GM18498 (cell line): ENCODE results near the gene ZNF821.
"Not testable (repeated sequence)": the region's sequence is repeated elsewhere in the genome, so short reads cannot be mapped to it uniquely, and the experiment has no call there.

ENCODE experiments used
- ATAC-seq: cut with Tn5 transposase; IDR thresholded peaks from one replicate; pipeline ENCODE4 v1.9.1; 2021; ENCODE audit warnings: mild to moderate bottlenecking, moderate library complexity; ENCODE audit not compliant: unreplicated experiment

Gene ZNF821, protein sequence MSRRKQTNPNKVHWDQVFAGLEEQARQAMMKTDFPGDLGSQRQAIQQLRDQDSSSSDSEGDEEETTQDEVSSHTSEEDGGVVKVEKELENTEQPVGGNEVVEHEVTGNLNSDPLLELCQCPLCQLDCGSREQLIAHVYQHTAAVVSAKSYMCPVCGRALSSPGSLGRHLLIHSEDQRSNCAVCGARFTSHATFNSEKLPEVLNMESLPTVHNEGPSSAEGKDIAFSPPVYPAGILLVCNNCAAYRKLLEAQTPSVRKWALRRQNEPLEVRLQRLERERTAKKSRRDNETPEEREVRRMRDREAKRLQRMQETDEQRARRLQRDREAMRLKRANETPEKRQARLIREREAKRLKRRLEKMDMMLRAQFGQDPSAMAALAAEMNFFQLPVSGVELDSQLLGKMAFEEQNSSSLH

DNA sequence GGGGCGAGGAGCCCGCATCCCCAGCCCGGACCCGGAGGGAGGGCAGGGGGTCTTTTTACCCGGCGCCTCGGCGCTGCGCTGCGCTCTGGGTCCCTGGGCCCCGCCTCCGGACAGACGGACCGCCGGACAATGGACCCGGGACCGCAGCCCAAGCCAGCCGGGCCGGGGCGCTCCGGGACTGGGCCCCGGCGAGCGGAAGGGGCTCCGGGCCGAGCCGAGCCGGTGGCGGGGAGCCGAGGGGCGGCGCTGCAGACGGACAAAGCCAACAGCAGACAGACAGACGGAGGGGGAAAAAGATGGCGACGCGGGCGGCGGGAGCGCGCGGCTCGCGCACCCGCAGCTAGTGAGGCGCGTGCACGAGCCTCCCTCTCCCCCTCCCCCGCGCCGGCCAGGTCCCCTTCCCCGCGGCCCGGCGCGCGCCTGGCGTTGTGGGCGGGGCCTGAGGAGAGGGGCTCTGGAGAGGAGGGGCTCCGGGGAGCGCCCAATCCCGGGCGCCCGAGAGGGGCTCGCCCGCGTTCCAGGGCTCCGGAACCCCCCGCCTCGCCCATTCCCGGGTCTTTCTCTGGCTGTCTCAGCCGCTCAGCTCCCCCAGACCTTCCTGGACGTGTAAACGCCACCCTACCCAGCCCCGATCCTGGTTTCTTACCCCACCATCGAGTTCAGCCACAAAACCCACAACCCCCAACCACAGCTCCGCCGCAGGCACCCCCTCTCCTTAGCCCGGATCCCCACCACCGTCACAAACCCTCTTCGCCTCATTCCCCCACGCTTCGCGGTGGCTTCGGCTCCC is at the start of gene ZNF821:
Gene ZNF821, minus strand, starts transcription at position 334 of the 790 bp plus-strand sequence. CDS start 4,236 bp downstream, outside the sequence.
- peak; percentile 60 for ATAC-seq

DNA sequence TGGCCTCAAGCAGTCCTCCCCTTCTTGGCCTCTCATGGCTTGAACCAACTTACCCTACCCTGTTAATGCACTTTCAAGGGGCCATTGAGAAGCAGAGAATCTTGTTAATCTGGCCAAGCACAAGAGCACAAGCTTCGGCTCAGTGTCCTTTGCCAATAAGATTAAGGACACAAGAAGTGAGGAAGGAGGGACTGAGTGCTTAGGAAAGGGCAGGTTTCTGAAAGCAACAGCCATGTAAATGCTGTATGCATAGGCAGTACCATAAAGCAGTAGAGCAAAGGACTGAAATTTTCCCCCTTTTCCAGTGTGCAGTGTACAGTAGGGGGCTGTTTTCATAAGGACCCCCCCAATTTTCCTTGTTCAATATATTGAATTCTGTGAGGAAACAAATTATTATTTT is 49.0 kb upstream of the ZNF821 start:
- no peak for ATAC-seq

DNA sequence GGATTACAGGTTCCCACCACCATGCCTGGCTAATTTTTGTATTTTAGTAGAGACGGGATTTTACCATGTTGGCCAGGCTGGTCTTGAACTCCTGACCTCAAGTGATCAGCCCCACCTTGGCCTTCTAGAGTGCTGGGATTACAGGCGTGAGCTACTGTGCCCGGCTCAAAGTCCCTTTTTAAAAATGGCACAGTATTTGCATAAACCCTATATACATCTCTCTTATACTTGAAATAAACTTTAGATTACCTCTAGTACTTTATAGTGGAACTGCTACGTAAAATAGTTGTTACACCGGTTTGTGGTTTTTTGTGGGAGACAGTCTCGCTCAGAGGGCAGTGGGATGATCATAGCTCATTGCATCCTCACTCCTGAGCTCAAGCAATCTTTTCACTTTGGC is 47.6 kb upstream of the ZNF821 start:
- ATAC-seq, result no peak

DNA sequence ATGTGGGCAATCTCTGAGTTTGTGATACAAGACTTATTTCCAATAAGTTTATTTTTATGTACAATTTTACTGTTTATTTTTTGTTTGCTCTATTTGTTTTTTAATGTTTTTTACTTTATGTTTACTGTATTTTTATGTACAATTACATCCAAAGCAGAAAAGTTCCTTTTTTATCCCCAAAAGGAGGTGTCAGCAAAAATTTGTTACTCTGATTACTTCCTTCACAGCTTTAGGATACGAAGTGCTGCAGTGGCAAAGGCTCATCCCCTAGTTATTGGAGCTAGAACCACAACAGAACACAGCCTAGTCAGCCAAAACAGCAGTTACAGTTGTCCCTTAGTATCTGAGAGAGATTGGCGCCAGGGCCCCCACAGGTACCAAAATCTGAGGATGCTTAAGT is 47.0 kb upstream of the ZNF821 start:
- no peak for ATAC-seq

DNA sequence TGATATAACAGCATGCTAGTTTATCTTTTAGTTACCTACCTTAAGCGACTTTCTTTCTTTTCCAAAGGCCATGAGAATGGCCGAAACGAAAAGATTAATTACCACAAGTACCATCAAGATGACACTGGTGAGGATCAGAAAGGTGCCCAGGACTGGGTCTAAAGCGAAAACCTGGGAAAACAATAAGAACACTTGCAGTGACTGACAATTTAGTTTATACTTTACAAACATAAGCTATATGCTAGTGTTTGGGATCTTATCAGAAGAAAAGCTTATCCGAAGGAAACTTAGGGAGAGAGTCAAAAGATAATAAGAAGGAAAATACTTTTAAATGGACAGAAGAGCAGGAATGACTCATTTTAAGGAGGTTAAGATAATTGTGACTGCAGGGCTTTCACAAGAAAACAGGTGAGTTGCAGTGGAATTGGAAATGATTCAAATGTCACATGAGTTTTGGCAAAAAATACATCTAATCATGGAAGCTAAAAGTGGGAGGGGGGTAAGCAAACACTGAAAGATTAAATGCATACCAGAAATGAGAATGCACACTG is 46.1 kb upstream of the ZNF821 start:
- ATAC-seq, result no peak

DNA sequence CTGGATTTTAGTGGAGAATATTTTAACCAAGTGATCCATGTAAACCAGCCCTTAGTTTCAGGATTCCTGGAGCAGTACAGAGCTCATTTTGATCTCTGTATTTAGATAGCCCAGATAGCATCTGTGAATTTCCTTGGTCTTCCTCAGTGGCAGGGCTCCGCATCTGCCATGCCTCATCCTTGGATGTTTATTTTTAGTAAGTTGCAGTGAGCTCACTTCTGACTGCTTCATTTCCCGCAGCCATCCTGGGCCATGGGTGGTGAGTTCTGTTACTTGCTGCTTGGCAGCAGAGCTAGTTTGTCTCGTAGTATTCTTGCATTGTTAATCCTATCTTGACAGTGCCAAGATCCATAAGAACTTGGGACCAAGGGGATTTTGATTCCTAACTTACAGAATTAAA is 45.1 kb upstream of the ZNF821 start:
- ATAC-seq, result no peak

DNA sequence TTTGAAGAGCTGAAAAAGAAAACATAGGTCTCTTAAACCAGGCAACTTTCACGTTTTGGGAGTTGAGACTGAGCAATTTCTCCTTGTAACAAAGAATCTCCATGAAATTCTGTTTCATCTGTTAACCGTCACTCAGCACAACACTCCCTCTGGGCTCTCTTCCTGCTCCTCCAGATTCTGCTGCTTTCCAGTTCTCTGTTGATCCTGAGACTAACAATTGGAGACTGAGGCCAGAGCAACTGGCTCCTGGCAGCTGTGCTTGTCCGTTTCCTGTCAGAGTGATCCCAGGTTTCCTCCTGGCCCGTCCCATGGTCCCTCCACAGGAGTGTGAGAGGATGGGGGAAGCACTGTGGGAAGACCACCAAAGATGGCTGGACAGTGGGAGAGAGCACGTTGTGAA is 43.8 kb upstream of the ZNF821 start:
- no peak for ATAC-seq

DNA sequence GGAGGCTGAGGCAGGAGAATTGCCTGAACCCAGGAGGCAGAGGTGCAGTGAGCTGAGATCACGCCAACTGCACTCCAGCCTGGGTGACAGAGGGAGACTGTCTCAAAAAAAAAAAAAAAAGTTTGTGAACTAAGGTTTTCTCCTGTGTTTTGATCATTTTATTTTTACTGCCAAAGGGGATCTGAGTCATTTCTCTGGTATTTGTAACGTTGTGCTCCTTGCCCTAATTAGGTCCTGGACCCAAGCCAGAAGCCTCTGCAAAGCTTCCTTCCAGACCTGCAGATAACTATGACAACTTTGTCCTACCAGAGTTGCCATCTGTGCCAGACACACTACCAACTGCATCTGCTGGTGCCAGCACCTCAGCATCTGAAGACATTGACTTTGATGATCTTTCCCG is 43.4 kb upstream of the ZNF821 start:
- no peak for ATAC-seq

DNA sequence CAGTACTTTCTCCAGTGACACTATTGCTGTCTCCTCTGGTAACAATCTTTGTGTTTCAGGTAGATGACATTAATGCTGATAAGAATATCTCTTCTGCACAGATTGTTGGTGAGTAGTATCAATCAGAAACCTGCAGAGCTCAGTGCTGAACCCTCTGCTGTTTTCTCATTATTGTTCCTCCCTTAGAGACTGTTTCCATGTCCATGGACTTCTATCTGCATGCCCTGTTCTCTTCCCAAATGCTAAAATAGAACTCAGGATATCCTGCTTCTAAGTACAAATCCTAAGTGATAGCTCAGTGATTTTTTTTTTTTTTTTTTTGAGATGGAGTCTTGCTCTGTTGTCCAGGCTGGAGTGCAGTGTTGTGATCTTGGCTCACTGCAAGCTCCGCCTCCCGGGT is 40.7 kb upstream of the ZNF821 start:
- ATAC-seq, result no peak

DNA sequence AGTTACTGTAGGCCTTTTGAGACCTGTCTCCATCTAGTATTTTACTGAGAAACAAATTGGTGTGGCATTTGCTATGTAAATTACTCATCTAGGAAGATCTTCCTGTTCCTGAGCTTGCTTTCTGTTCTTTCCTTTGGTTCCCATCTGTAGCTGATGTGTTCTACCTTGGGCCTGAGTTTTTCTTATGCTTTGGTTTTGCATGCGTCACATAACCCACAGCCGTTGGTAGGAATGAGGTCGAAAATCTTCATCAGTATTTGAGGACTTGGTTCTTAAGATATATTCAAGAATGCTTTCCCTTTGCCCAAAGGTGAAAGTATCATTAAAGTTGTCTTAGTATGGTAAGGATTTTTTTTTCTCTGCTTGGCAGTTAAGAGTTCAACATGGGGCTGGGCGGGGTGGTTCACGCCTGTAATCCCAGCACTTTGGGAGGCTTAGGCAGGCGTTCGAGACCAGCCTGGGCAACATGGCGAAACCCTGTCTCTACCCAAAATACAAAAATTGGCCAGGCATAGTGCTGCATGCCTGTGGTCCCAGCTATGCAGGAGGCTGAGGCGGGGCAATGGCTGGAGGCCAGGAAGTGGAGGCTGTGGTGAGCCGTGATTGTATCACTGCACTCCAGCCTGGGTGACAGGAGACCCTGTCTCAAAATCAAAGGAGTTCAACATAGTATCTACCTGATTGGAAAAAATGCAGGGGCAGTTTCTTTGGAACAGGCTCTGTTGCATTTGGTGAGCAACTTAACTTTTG is 40.1 kb upstream of the ZNF821 start:
- no peak for ATAC-seq

DNA sequence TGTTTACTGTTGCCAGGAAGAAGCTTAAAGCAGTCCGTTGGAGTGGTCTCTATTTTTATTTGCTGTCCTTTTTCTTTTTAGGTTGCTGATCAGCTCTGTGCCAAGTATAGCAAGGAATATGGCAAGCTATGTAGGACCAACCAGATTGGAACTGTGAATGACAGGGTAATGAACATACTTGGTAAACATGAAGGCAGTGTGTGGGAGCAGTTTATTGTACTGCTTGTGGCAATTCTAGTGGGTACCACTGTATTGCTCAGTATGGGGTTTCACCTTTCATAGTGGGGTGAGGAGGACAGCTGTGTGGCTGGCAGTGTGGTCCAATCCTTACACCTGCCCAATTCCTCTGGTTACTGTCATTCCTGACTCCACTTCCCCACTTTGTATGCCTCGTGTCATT is 36.7 kb upstream of the ZNF821 start:
- no peak for ATAC-seq

DNA sequence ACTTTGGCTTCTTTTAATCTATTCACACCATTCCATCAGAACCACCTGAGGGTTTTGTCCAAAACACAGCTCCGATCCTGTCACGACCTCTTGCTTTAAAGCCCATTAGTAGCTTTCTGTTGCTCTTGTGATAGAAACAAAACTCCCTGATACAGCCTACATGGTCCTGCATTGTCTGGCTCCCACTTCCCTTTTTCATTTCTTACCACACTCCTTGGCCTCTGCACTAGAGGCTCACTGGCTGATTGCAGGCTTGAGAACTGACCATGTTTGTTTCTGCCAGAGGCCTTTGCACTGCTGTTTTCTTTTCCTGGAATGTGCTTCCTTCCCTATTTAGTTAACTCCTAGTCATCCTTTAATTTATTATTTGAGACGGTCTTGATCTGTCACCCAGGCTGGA is 35.1 kb upstream of the ZNF821 start:
- ATAC-seq, result peak; percentile 89

DNA sequence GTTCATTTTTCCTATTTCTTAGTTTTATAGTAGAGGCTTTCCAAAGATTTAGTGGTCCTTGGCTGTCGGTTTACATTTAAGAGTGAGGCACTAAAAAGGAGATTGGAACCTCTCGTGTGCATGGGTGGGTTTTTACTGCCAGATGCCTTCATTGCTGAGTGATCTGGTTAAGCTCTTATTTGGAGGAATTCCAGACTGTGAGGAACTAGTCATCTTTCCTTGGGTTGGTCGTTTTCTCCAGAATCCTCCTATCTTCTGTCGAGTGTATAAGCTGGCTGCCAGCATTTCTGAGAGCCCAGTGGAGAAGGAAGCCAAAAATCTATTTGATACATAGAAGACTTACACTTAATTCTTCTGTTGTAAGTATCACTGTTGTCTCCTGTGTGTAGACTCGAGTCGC is 33.9 kb upstream of the ZNF821 start:
- ATAC-seq, result no peak

DNA sequence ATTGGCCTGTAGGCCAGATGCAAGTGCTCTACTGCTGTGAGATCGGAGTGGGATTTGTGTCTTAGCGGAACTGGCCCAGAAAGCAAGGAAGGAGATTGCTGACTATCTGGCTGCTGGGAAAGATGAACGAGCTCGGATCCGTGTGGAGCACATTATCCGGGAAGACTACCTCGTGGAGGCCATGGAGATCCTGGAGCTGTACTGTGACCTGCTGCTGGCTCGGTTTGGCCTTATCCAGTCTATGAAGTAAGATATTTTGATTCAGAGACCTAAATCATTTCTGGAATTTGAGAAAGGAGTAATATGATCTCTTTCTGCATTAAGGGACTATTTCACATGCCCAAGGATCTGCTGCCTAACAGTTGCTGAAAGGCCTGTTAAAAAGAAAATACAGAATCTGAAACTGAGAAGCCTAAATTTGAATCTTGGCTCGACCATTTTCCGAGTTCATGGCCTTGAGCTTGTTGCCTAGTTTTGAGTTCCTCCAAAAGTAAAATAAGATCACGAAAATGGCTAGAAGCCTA is 32.5 kb upstream of the ZNF821 start:
- no peak for ATAC-seq

DNA sequence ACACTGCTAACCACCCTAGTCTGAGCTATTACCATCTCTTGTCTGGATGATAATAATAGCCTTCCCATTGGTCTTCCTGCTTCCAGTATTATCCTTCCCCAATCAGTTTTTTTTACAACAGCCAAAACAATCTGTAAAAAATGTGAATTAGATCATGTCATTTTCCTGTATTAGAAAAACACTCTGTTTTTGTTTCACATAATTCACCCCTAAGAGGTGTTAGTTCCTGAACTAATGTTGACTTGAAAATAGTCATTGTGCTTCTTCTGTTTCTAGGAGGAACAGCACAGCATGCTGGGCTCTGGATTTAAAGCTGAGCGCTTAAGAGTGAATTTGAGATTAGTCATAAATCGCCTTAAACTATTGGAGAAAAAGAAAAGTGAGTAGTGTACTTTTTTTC is 31.4 kb upstream of the ZNF821 start:
- ATAC-seq, result no peak

DNA sequence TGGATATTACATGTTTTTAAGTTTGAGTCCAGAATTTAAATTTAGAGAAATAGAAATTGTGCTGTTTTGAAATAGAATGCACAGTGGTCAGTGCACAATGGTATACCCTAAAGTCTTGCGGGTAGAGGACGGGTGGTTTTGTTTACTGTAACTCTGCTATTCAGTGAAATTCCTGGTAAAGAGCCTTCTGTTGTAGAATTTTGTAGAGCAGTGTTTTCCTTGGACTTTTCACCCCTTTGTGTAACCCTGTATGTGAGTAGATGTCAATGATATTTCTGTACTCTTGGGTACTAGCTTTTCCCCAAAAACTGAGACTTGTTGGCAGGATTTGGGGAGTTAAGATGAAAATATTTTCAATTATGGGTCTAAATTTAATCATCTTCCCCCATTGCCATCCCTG is 30.8 kb upstream of the ZNF821 start:
- ATAC-seq, result no peak

DNA sequence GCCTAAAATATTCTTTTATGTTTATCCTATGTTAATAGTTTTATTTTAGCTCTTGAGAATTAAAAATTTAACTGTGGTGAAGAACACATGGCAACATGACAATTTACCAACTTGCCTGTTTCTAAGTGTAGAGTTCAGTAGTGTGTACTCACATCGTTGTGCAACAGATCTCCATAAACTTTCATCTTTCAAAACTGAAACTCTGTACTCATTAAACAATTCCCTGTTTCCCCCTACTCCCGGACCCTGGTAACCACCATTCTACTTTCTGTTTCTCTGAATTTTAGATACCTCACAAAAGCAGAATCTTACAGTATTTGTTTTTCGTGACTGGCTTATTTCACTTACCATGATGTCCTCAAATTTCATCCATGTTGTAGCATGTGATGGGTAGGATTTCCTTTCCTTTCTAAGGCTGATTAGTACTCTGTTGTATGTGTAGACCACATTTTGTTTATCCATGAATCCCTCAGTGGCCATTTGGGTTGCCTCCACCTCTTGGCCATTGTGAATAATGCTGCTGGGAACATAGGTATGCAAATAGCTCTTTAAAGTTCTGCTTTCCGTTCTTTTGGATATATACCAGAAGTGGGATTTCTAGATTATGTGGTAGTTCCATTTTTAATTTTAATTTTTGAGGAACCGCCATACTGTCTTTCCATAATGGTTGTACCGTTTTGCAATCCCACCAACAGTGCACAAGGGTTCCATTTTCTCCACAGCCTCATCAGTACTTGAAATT is 28.7 kb upstream of the ZNF821 start:
- ATAC-seq, result no peak

DNA sequence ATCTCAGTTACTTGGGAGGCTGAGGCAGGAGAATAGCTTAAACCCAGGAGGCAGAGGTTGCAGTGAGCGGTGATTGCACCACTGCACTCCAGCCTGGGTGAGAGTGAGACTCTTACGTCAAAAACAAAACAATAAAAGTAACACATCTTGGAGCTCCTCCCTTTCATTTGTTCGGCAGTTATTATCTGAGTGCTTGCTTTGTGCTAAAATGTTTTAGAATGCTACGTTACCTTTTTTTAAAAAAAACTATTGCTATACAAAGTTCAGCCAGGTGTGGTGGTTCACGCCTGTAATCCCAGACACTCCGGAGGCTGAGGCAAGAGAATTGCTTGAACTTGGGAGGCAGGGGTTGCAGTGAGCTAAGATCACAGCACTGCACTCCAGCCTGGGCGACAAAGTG is 27.1 kb upstream of the ZNF821 start:
- no peak for ATAC-seq

DNA sequence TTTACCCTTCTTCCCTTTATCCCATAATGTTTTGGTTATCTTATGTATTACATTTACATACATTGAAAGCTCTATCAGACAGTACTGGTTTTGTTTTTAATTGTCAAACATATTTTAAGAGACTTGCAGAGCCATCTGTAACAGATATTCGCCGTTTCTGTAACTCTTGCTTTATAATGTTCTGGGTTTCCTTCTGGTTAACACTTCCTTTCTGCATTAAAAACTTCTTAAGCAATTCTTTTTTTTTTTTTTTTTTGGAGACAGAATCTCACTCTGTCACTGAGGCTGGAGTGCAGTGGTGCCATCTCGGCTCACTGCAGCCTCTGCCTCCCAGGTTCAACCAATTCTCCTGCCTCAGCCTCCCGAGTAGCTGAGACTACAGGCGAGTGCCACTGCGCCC is 21.8 kb upstream of the ZNF821 start:
- ATAC-seq, result not testable (repeated sequence)

DNA sequence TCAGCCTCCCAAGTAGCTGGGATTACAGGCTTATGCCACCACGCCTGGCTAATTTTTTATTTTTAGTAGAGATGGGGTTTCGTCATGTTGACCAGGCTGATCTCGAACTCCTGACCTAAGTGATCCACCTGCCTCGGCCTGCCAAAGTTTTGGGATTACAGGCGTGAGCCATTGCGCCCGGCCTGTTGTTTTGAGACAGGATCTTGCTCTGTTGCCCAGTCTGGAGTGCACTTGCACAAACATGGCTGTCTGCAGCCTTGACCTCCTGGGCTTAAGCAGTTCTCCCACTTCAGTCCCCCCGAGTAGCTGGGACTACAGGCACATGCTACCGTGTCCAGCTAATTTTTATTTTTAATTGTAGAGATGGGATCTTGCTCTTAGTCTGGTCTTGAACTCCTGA is 20.3 kb upstream of the ZNF821 start:
- no peak for ATAC-seq
